KMS-11 (cell line): ENCODE measurements around the gene SERPINB1.

ENCODE experiments used
- H2AFZ ChIP-seq: fragments of 200-600 bp; sonication (generic); 2 replicates; pipeline ENCODE4 v1.6.1; 2016; ENCODE audit warnings: antibody characterized with exemption, mixed run types, low read depth
- H3K27ac ChIP-seq: fragments of 200-600 bp; sonication (generic); 2 replicates; pipeline ENCODE4 v1.6.1; 2016; ENCODE audit warnings: mild to moderate bottlenecking, mixed run types
- H3K27me3 ChIP-seq: fragments of 200-600 bp; sonication (generic); 2 replicates; pipeline ENCODE4 v1.6.1; 2017; ENCODE audit warnings: mild to moderate bottlenecking, low read depth, mixed run types, moderate library complexity; ENCODE audit not compliant: insufficient read depth
- H3K36me3 ChIP-seq: fragments of 200-600 bp; sonication (generic); 2 replicates; pipeline ENCODE4 v1.6.1; 2017; ENCODE audit warnings: mild to moderate bottlenecking, mixed run types; ENCODE audit not compliant: insufficient read depth
- H3K4me1 ChIP-seq: fragments of 200-600 bp; sonication (generic); 2 replicates; pipeline ENCODE4 v1.6.1; 2016; ENCODE audit warnings: mild to moderate bottlenecking, low read depth, mixed run types; ENCODE audit not compliant: poor library complexity, severe bottlenecking
- H3K4me2 ChIP-seq: fragments of 200-600 bp; sonication (generic); 2 replicates; pipeline ENCODE4 v1.7.0; 2016; ENCODE audit warnings: mild to moderate bottlenecking, mixed run types
- H3K4me3 ChIP-seq: fragments of 200-600 bp; sonication (generic); IDR thresholded peaks from 2 replicates; pipeline ENCODE4 v1.6.1; 2017; ENCODE audit warnings: low read depth, low read length, mixed read lengths; ENCODE audit not compliant: insufficient read depth
- H3K79me2 ChIP-seq: fragments of 200-600 bp; sonication (generic); 2 replicates; pipeline ENCODE4 v1.6.1; 2016; ENCODE audit warnings: low read depth, mixed run types; ENCODE audit not compliant: insufficient read depth
- H3K9ac ChIP-seq: fragments of 200-600 bp; sonication (generic); 2 replicates; pipeline ENCODE4 v1.6.1; 2016; ENCODE audit warnings: mild to moderate bottlenecking, mixed run types
- H4K20me1 ChIP-seq: fragments of 200-600 bp; sonication (generic); 2 replicates; pipeline ENCODE4 v1.6.1; 2016; ENCODE audit warnings: mild to moderate bottlenecking, mixed run types; ENCODE audit not compliant: insufficient read depth
- CTCF ChIP-seq: fragments of 200-600 bp; sonication (generic); conservative IDR thresholded peaks from 2 replicates; pipeline ENCODE4 v1.6.1; 2017; ENCODE audit warnings: low read depth, mild to moderate bottlenecking, antibody characterized with exemption, low read length, moderate library complexity, mixed read lengths

The SERPINB1 gene

GRCh38 chr6:2796861-2797260 lies 44.8 kb downstream of the SERPINB1 start:
- H2AFZ ChIP-seq: no peak overlapping the region
- no peak overlapping the region for H3K4me2 ChIP-seq
- no peaks in the 10 kb centered on the region for H3K79me2 ChIP-seq
- no peaks in the 10 kb centered on the region for H3K4me1 ChIP-seq
- H3K4me3 ChIP-seq: no peak overlapping the region
- H3K36me3 ChIP-seq: no peaks in the 10 kb centered on the region
- no peak overlapping the region for H3K9ac ChIP-seq
- TF ChIP-seq CTCF: no peak
- H3K27ac ChIP-seq: no peak overlapping the region
- no peaks in the 10 kb centered on the region for H4K20me1 ChIP-seq
- no peaks in the 10 kb centered on the region for H3K27me3 ChIP-seq

- Histone ChIP-seq H3K79me2 (no peaks in the 10 kb centered on the region), H2AFZ (no peak overlapping the region), H3K4me3 (no peak overlapping the region), H3K9ac (no peak overlapping the region), H3K27ac (no peak overlapping the region), H3K27me3 (no peaks in the 10 kb centered on the region), H3K4me2 (no peak overlapping the region), H4K20me1 (no peaks in the 10 kb centered on the region), H3K4me1 (no peaks in the 10 kb centered on the region), H3K36me3 (no peaks in the 10 kb centered on the region)
- no peak for TF ChIP-seq CTCF
Measured at GRCh38 chr6:2795956-2796355, 45.7 kb downstream of the SERPINB1 start.

GRCh38 chr6:2795162-2795561 lies 46.5 kb downstream of the SERPINB1 start:
- H2AFZ ChIP-seq: no peak overlapping the region
- no peak for TF ChIP-seq CTCF
- no peaks in the 10 kb centered on the region for H3K4me1 ChIP-seq
- no peaks in the 10 kb centered on the region for H3K79me2 ChIP-seq
- no peak overlapping the region for H3K4me3 ChIP-seq
- H3K27me3 ChIP-seq: no peaks in the 10 kb centered on the region
- no peak overlapping the region for H3K27ac ChIP-seq
- H4K20me1 ChIP-seq: no peaks in the 10 kb centered on the region
- no peaks in the 10 kb centered on the region for H3K36me3 ChIP-seq
- H3K9ac ChIP-seq: no peak overlapping the region
- no peak overlapping the region for H3K4me2 ChIP-seq

GRCh38 chr6:2794171-2794730 lies 47.4 kb downstream of the SERPINB1 start:
- no peaks in the 10 kb centered on the region for H3K4me1 ChIP-seq
- H3K4me2 ChIP-seq: no peak overlapping the region
- H3K9ac ChIP-seq: no peak overlapping the region
- TF ChIP-seq CTCF: no peak
- H3K4me3 ChIP-seq: no peak overlapping the region
- H2AFZ ChIP-seq: no peak overlapping the region
- no peak overlapping the region for H3K27ac ChIP-seq
- H3K27me3 ChIP-seq: no peaks in the 10 kb centered on the region
- H4K20me1 ChIP-seq: no peaks in the 10 kb centered on the region
- no peaks in the 10 kb centered on the region for H3K79me2 ChIP-seq
- no peaks in the 10 kb centered on the region for H3K36me3 ChIP-seq
